Nephron (organoid): Measurements from ENCODE around the gene FNTB.

Experiments used
- H3K27ac Mint-ChIP-seq, 3 experiments: 2 replicates each; pipeline ENCODE4 v1.8.0; 2020; ENCODE audit warnings: mixed read lengths in 3 of 3, mild to moderate bottlenecking in 2 of 3, moderate library complexity in 1 of 3
- H3K27me3 Mint-ChIP-seq: 2 replicates; pipeline ENCODE4 v1.8.0; 2021; ENCODE audit warnings: low read depth, mild to moderate bottlenecking, moderate library complexity, mixed read lengths
- H3K36me3 Mint-ChIP-seq: 2 replicates; pipeline ENCODE4 v1.8.0; 2020; ENCODE audit warnings: low read depth, mixed read lengths
- H3K4me1 Mint-ChIP-seq: 2 replicates; pipeline ENCODE4 v1.8.0; 2020; ENCODE audit warnings: mixed read lengths
- H3K4me3 Mint-ChIP-seq, 3 experiments: 2 replicates each; pipeline ENCODE4 v1.8.0; 2020; ENCODE audit warnings: mild to moderate bottlenecking in 3 of 3, mixed read lengths in 3 of 3, moderate library complexity in 2 of 3
- H3K9me3 Mint-ChIP-seq: 2 replicates; pipeline ENCODE4 v1.8.0; 2020; ENCODE audit warnings: mixed read lengths
- TF ChIP-seq, protein P1 (sequence below), 3 experiments: fragments of 200-600 bp; sonication (generic); IDR thresholded peaks; one replicate each; pipeline ENCODE4 v1.5.0; 2021; ENCODE audit warnings: antibody characterized with exemption in 3 of 3; ENCODE audit not compliant: unreplicated experiment in 3 of 3

FNTB gene

DNA sequence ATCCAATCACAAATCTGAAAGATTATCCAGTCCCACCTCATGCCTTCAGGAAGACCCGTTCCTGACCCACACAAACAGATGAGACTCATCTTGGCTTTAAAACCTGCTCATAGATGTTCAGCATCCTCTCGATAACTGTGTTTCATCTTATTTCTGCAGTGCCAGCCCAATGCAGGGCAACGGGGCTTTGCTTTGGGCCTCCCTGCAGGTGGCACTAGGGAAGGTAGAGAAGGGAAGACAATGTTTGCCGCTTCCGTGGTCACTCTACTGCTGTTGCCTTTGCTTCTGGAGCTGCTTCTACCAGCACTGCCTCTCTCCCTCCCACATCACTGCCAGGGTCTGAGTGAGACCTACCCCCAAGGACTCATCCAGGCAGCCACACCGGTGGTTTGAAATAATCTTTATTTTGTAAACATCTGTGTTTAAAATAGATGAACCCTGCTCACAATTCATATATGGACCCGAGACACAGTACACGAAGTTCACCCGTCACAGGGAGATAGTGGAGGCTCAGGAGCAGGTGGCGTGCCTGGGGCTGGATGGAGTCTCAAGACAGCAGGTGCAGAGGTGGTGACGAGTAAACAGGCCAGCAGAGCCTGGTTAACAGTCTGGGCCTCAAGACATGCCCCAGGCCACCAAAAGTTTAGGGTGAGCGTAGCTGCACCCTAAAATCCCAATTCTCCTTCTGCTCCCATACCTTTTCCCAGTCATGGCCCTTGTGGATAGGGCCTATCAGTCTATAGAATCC lies 41.1 kb upstream of the FNTB start:
- Mint-ChIP-seq H3K9me3 (no peaks in the 10 kb centered on the region), H3K36me3 (peaks cover 44% of the 10 kb centered on the region), H3K27me3 (no peaks in the 10 kb centered on the region), H3K27ac (no peak overlapping the region), H3K4me1 (peaks cover 8% of the 10 kb centered on the region), H3K4me3 (no peak overlapping the region)
- TF ChIP-seq, protein P1, sequence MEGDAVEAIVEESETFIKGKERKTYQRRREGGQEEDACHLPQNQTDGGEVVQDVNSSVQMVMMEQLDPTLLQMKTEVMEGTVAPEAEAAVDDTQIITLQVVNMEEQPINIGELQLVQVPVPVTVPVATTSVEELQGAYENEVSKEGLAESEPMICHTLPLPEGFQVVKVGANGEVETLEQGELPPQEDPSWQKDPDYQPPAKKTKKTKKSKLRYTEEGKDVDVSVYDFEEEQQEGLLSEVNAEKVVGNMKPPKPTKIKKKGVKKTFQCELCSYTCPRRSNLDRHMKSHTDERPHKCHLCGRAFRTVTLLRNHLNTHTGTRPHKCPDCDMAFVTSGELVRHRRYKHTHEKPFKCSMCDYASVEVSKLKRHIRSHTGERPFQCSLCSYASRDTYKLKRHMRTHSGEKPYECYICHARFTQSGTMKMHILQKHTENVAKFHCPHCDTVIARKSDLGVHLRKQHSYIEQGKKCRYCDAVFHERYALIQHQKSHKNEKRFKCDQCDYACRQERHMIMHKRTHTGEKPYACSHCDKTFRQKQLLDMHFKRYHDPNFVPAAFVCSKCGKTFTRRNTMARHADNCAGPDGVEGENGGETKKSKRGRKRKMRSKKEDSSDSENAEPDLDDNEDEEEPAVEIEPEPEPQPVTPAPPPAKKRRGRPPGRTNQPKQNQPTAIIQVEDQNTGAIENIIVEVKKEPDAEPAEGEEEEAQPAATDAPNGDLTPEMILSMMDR (IDR thresholded peaks at IDR 0.05; ENCODE audit: unreplicated experiment in 3 of 3): no peak

DNA sequence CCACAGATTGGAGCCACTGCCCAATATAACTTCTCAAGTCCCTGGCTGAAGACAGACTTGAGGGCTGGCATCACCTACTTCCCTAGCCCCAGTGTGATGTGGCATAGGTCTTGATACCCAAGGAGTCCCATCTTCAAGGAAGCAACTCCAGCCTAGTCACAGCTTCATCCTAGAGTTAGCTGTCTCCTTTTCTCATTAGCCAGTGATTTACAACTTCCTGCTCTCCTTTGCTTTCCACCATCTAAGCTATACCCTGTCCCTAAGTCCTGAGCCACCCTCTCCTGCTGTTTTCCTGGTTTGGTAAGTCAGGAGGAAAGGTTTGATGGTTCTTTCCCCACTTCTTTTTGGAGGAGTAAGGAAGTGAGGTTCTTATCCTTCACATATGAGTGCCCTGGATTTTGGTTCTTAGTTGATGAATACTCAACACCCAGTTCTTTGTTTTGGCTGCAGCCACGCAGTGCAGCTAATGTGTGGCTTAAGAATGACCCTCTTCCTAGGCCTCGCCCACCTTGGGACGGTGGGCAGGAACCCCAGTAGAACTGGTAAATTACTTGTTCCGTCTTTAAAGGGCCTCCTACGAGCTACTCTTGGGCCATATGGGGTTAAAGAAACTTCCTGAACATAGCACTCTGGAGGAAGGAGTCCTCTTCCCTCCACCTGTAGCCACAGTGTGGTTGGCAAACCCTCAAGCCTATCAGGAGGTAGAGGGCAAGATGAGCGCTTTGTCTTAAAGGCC lies 40.2 kb upstream of the FNTB start:
- Mint-ChIP-seq H3K4me3 (no peak overlapping the region), H3K4me1 (peaks cover 8% of the 10 kb centered on the region), H3K36me3 (peaks cover 49% of the 10 kb centered on the region), H3K9me3 (no peaks in the 10 kb centered on the region), H3K27ac (no peak overlapping the region), H3K27me3 (no peaks in the 10 kb centered on the region)
- TF ChIP-seq, protein P1 (IDR thresholded peaks at IDR 0.05; ENCODE audit: unreplicated experiment in 3 of 3): no peak

DNA sequence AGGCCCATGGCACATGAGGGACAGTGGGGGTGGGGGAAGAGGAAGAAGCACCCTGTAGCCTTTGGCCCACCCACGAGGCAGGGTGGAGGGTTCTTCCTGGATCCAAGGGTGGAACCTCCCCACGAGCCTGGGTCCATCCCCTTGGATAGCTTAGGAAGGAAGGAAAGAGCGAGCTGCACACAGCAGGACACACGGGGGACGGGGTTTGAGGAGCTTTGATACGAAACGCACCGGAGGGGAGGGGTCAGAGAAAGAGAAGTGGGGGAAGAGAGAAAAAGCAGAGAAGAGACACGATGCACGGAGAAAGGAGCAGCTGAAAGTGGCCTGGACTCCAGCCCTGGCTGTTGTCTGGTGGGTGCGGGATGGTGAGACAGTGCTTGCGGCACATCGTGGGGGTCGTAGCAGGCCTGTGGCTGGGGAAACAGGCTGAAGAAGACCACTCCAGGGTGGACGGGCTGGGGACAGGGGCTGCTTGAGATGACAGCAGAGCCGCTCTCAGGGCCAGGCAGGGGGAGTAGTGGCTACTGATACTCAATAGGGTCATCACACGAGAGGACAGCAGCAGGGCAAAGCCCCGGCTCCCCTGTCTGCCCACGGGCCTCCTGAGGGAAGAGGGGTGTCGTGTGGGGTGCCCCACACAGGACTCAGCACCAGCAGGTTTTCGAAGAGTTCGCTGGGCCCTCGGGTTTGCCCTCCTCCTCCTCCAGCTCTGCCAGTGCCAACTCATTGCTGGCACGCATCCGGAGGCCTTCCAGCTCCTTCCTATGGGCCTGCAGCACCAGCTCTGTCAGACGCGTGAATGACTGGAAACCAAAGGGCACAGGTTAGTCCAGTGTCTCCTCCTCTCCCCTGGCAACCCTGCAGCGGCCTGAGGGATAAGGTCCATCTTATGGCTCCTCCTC lies 38.7 kb upstream of the FNTB start:
- Mint-ChIP-seq H3K4me1 (peaks cover 8% of the 10 kb centered on the region), H3K9me3 (no peaks in the 10 kb centered on the region), H3K27ac (no peak overlapping the region), H3K4me3 (no peak overlapping the region), H3K27me3 (no peaks in the 10 kb centered on the region), H3K36me3 (peaks cover 46% of the 10 kb centered on the region)
- TF ChIP-seq, protein P1 (IDR thresholded peaks at IDR 0.05; ENCODE audit: unreplicated experiment in 3 of 3): no peak

DNA sequence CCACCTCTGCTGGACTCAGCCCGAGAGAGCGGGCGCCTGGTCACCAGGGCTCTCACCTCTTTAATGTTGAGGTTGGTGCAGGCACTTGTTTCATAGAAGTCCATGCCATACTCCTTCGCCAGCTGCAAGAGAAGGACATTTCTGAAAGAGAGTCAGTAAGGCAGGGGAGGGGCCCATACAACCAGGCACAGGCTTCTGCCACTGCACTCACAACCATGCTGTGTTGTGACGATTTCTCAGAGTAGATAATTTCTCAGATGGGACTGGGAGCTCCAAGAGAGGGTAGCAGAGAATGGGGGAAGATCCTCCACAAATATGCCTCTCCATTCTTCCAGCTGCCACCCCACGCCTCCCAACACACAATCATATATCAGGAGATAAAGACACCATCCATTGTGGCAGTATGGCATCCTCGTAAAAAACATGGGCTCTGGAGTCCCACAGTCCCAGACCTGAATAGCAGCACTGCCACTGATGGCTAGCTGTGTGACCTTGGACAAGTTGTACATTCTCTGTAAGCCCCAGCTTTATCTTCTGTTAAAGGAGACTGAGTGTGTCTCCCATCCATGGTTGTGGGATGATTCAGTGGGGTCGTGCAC lies 38.0 kb upstream of the FNTB start:
- no peaks in the 10 kb centered on the region for H3K27me3 Mint-ChIP-seq
- peaks cover 41% of the 10 kb centered on the region for H3K36me3 Mint-ChIP-seq
- no peak overlapping the region for H3K4me3 Mint-ChIP-seq
- TF ChIP-seq, protein P1 (IDR thresholded peaks at IDR 0.05; ENCODE audit: unreplicated experiment in 3 of 3): no peak
- H3K27ac Mint-ChIP-seq: no peak overlapping the region
- H3K4me1 Mint-ChIP-seq: peaks cover 12% of the 10 kb centered on the region
- no peaks in the 10 kb centered on the region for H3K9me3 Mint-ChIP-seq

DNA sequence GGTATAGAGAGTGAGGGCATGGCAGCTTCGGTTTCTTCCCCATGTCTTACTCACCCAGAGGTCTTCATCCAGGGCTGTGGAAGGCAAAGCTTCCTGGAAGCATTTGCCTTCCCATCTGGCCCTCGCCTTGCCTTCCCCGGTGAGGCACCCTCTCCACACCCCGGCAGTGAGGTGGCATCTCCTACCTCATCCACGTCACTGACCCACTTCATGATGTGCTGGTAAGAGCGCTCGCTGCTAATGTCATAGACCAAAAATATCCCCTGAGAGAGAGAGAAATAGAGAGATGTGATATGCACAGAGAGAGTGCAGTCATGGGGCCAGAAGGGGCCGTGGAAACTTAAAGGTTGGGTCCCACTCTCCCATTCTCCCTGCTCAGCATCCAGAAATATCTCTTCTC lies 35.8 kb upstream of the FNTB start:
- Mint-ChIP-seq H3K4me3 (no peak overlapping the region), H3K27me3 (no peaks in the 10 kb centered on the region), H3K4me1 (peaks cover 7% of the 10 kb centered on the region), H3K36me3 (peaks cover 32% of the 10 kb centered on the region), H3K9me3 (no peaks in the 10 kb centered on the region), H3K27ac (no peak overlapping the region)
- TF ChIP-seq, protein P1 (IDR thresholded peaks at IDR 0.05; ENCODE audit: unreplicated experiment in 3 of 3): no peak
